DND-41 (cell line): ENCODE results near the gene ACAP2.

ENCODE experiments used
- CTCF ChIP-seq: IDR thresholded peaks from 2 replicates; pipeline ENCODE4 v1.5.1; 2012; ENCODE audit warnings: borderline replicate concordance, low read length, moderate library complexity, mild to moderate bottlenecking; ENCODE audit not compliant: poor library complexity, severe bottlenecking; ENCODE audit errors: extremely low read depth
- EZH2 ChIP-seq: IDR thresholded peaks from 3 replicates; pipeline ENCODE4 v1.6.1; 2012; ENCODE audit warnings: borderline replicate concordance, low read depth, mild to moderate bottlenecking, moderate library complexity, low read length, inconsistent platforms; ENCODE audit not compliant: severe bottlenecking

DNA sequence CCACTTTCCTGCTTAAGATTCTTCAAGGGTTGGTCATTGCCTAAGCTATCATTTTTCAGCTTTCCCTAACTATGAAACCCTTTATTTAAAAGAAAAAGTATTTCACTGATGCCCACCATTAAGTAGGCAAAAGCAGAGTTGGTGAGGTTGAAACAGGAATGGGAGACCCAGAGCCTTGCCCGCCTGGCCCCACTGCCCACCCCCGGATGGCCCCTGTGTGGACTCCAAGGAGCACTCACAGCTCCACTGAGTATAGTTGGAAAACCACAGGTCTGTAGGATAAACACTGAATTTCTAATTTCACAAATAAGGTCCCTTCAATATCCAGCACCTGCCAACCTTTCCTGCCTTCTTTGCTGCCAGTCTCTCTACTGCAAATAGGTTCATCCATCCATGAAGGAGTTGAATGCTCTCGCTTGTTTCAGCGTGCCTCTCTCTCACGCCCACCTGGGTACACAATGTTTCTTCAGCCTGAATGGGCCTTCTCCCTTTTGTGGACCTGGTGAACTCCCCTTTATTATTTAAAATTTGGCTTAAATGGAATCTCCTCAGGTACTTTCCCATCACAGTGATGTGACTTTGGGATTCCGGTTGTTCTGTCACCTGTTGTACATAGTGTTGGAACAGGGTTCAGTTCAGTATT is 8.7 kb upstream of the ACAP2 start:
- no peak for TF ChIP-seq CTCF
- TF ChIP-seq EZH2, result no peak
